HepG2 (cell line): Measurements from ENCODE around the gene FITM1. TPM values are rescaled to one million over a fixed set of nuclear protein-coding genes. Genes with fewer than 3 reads are reported as not detected.

ENCODE experiments used
- ARNT ChIP-seq: fragments of 450-650 bp; IDR thresholded peaks from 2 replicates; pipeline ENCODE4 v1.6.1; 2017
- ATM ChIP-seq: fragments of 450-650 bp; IDR thresholded peaks from 2 replicates; pipeline ENCODE4 v1.7.1; 2017; ENCODE audit warnings: mild to moderate bottlenecking, borderline replicate concordance
- CBX5 ChIP-seq: sonication (generic); formaldehyde crosslinking; IDR thresholded peaks from 2 replicates; pipeline ENCODE4 v1.4.0; 2020; ENCODE audit warnings: missing genetic modification reagents, borderline replicate concordance
- KDM4B ChIP-seq: sonication (generic); formaldehyde crosslinking; IDR thresholded peaks from 2 replicates; pipeline ENCODE4 v1.4.0; 2020; ENCODE audit warnings: missing genetic modification reagents
- KLF6 ChIP-seq: IDR thresholded peaks from 2 replicates; pipeline ENCODE4 v1.8.0; 2016; ENCODE audit warnings: missing biosample characterization, missing genetic modification reagents
- SPEN ChIP-seq: sonication (generic); formaldehyde crosslinking; IDR thresholded peaks from 2 replicates; pipeline ENCODE4 v1.5.1; 2020; ENCODE audit warnings: low read depth, mild to moderate bottlenecking, missing genetic modification reagents
- ZNF10 ChIP-seq: sonication (generic); formaldehyde crosslinking; IDR thresholded peaks from 2 replicates; pipeline ENCODE4 v1.4.0; 2020; ENCODE audit warnings: mild to moderate bottlenecking, low read depth, missing genetic modification reagents, borderline replicate concordance
- ZNF136 ChIP-seq: sonication (generic); formaldehyde crosslinking; IDR thresholded peaks from 2 replicates; pipeline ENCODE4 v1.8.1; 2022; ENCODE audit warnings: low read depth, mild to moderate bottlenecking, moderate library complexity, missing genetic modification reagents
- polyA plus RNA-seq, 8 experiments: library from polyadenylated mRNA; depleted of rRNA in 3 of 8; stranded (reverse) in 7 of 8; unstranded in 1 of 8; fragments of >200 nt; fragmentation: Illumina TruSeq in 4 of 8; extraction: Trizol in 4 of 8; gene quantifications; 2 replicates each; pipeline versions ENCODE4 v1.2.1 to v1.2.3, GENCODE V29; 2011 to 2016; ENCODE audit warnings: low read depth in 4 of 8, missing spikeins in 1 of 8, mixed read lengths in 1 of 8; ENCODE audit not compliant: insufficient read depth in 1 of 8
- total RNA-seq, 5 experiments: library from RNA; depleted of rRNA; stranded (reverse); fragments of >200 nt; fragmentation: Illumina TruSeq; extraction: Trizol; gene quantifications; 2 replicates each; pipeline ENCODE4 v1.2.3, GENCODE V29; 2016; ENCODE audit warnings: low read depth in 1 of 5
- TF ChIP-seq, protein P1 (sequence below): sonication (generic); formaldehyde crosslinking; IDR thresholded peaks from one replicate; pipeline ENCODE4 v1.5.1; 2020; ENCODE audit warnings: mild to moderate bottlenecking, missing genetic modification reagents; ENCODE audit errors: not compliant biosample characterization
- TF ChIP-seq, protein P2 (sequence below): sonication (generic); formaldehyde crosslinking; IDR thresholded peaks from 2 replicates; pipeline ENCODE4 v1.4.0; 2020; ENCODE audit warnings: mild to moderate bottlenecking, missing genetic modification reagents, borderline replicate concordance
- TF ChIP-seq, protein P3 (sequence below): sonication (generic); formaldehyde crosslinking; IDR thresholded peaks from 2 replicates; pipeline ENCODE4 v1.4.0; 2020; ENCODE audit warnings: missing genetic modification reagents, borderline replicate concordance
- TF ChIP-seq, protein P4 (sequence below): IDR thresholded peaks from 2 replicates; pipeline ENCODE4 v1.6.1; 2012; ENCODE audit warnings: low read depth, low read length, improper control_type of control experiment

FITM1 gene
- total and polyA plus RNA-seq, 2 of the 13 experiments (the other 11 are each of a cell fraction or from before 2014, with no cell fraction given) = 2.7 to 5.8 TPM

DNA sequence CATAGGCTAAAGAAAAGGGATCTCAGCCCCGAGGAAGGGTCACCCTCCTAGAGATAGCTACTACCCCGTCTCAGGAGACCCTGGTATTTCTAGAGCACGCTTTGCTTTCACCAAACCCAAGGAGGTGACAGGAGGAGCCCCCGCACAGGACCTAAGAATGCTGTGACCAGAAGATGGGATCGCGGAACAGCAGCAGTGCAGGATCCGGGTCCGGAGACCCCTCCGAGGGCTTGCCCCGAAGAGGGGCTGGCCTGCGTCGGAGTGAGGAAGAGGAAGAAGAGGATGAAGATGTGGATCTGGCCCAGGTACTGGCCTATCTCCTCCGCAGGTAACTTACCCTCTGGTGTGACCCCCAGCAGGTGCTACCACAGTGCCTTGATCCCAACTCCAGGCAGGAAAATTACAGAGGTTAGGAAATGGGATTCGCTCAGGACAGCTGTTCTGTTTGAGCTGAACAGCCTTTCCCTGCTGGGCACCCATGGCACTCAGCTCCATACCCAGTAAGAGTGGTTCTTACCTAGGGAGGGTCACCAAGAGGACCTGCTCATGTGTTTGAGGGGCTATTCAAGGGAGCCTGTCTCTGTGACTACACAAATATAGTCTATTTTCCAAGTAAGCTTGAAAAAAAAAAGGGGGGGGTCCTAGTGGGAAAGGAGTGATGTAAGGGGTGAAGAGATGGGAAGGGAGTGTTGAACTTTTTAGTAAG, 14.9 kb upstream of the FITM1 start (continued):
- TF ChIP-seq, protein P1, sequence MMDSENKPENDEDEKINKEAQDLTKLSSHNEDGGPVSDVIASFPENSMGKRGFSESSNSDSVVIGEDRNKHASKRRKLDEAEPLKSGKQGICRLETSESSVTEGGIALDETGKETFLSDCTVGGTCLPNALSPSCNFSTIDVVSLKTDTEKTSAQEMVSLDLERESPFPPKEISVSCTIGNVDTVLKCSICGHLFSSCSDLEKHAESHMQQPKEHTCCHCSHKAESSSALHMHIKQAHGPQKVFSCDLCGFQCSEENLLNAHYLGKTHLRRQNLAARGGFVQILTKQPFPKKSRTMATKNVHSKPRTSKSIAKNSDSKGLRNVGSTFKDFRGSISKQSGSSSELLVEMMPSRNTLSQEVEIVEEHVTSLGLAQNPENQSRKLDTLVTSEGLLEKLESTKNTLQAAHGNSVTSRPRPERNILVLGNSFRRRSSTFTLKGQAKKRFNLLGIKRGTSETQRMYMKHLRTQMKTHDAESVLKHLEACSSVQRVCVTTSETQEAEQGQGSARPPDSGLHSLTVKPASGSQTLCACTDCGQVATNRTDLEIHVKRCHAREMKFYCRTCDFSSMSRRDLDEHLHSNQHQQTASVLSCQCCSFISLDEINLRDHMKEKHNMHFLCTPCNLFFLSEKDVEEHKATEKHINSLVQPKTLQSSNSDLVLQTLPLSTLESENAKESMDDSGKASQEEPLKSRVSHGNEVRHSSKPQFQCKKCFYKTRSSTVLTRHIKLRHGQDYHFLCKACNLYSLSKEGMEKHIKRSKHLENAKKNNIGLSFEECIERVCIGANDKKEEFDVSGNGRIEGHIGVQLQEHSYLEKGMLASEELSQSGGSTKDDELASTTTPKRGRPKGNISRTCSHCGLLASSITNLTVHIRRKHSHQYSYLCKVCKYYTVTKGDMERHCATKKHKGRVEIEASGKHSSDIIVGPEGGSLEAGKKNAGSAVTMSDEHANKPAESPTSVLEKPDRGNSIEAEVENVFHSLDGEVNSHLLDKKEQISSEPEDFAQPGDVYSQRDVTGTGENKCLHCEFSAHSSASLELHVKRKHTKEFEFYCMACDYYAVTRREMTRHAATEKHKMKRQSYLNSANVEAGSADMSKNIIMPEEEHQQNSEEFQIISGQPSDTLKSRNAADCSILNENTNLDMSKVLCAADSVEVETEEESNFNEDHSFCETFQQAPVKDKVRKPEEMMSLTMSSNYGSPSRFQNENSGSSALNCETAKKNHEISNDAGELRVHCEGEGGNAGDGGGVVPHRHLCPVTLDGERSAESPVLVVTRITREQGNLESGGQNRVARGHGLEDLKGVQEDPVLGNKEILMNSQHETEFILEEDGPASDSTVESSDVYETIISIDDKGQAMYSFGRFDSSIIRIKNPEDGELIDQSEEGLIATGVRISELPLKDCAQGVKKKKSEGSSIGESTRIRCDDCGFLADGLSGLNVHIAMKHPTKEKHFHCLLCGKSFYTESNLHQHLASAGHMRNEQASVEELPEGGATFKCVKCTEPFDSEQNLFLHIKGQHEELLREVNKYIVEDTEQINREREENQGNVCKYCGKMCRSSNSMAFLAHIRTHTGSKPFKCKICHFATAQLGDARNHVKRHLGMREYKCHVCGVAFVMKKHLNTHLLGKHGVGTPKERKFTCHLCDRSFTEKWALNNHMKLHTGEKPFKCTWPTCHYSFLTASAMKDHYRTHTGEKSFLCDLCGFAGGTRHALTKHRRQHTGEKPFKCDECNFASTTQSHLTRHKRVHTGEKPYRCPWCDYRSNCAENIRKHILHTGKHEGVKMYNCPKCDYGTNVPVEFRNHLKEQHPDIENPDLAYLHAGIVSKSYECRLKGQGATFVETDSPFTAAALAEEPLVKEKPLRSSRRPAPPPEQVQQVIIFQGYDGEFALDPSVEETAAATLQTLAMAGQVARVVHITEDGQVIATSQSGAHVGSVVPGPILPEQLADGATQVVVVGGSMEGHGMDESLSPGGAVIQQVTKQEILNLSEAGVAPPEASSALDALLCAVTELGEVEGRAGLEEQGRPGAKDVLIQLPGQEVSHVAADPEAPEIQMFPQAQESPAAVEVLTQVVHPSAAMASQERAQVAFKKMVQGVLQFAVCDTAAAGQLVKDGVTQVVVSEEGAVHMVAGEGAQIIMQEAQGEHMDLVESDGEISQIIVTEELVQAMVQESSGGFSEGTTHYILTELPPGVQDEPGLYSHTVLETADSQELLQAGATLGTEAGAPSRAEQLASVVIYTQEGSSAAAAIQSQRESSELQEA = no peak
- TF ChIP-seq ZNF136 (CRISPR knock-in tag) = no peak
- no peak for TF ChIP-seq ARNT
- TF ChIP-seq KLF6 (CRISPR knock-in tag) = no peak
- TF ChIP-seq SPEN (CRISPR knock-in tag) = no peak
- TF ChIP-seq KDM4B (CRISPR knock-in tag) = no peak; the same call in 1 of the 2 replicates
- TF ChIP-seq, protein P2, sequence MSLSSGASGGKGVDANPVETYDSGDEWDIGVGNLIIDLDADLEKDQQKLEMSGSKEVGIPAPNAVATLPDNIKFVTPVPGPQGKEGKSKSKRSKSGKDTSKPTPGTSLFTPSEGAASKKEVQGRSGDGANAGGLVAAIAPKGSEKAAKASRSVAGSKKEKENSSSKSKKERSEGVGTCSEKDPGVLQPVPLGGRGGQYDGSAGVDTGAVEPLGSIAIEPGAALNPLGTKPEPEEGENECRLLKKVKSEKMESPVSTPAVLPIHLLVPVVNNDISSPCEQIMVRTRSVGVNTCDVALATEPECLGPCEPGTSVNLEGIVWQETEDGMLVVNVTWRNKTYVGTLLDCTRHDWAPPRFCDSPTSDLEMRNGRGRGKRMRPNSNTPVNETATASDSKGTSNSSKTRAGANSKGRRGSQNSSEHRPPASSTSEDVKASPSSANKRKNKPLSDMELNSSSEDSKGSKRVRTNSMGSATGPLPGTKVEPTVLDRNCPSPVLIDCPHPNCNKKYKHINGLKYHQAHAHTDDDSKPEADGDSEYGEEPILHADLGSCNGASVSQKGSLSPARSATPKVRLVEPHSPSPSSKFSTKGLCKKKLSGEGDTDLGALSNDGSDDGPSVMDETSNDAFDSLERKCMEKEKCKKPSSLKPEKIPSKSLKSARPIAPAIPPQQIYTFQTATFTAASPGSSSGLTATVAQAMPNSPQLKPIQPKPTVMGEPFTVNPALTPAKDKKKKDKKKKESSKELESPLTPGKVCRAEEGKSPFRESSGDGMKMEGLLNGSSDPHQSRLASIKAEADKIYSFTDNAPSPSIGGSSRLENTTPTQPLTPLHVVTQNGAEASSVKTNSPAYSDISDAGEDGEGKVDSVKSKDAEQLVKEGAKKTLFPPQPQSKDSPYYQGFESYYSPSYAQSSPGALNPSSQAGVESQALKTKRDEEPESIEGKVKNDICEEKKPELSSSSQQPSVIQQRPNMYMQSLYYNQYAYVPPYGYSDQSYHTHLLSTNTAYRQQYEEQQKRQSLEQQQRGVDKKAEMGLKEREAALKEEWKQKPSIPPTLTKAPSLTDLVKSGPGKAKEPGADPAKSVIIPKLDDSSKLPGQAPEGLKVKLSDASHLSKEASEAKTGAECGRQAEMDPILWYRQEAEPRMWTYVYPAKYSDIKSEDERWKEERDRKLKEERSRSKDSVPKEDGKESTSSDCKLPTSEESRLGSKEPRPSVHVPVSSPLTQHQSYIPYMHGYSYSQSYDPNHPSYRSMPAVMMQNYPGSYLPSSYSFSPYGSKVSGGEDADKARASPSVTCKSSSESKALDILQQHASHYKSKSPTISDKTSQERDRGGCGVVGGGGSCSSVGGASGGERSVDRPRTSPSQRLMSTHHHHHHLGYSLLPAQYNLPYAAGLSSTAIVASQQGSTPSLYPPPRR = no peak
- TF ChIP-seq, protein P3, sequence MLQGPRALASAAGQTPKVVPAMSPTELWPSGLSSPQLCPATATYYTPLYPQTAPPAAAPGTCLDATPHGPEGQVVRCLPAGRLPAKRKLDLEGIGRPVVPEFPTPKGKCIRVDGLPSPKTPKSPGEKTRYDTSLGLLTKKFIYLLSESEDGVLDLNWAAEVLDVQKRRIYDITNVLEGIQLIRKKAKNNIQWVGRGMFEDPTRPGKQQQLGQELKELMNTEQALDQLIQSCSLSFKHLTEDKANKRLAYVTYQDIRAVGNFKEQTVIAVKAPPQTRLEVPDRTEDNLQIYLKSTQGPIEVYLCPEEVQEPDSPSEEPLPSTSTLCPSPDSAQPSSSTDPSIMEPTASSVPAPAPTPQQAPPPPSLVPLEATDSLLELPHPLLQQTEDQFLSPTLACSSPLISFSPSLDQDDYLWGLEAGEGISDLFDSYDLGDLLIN (CRISPR knock-in tag) = no peak
- no peak for TF ChIP-seq ATM
- TF ChIP-seq CBX5 (CRISPR knock-in tag) = no peak; the same call in 1 of the 2 replicates
- TF ChIP-seq, protein P4, sequence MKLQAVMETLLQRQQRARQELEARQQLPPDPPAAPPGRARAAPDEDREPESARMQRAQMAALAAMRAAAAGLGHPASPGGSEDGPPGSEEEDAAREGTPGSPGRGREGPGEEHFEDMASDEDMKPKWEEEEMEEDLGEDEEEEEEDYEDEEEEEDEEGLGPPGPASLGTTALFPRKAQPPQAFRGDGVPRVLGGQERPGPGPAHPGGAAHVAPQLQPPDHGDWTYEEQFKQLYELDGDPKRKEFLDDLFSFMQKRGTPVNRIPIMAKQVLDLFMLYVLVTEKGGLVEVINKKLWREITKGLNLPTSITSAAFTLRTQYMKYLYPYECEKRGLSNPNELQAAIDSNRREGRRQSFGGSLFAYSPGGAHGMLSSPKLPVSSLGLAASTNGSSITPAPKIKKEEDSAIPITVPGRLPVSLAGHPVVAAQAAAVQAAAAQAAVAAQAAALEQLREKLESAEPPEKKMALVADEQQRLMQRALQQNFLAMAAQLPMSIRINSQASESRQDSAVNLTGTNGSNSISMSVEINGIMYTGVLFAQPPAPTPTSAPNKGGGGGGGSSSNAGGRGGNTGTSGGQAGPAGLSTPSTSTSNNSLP = no peak
- TF ChIP-seq ZNF10 = no peak
